NCI-H446 treated with DMSO at 0.1 percent for 48 hours (cell line): ENCODE data around the gene PPARD.
A peak's percentile ranks its signal among the peaks of the same experiment; 100 is the strongest.
"Not testable (repeated sequence)": the region's sequence is repeated elsewhere in the genome, so short reads cannot be mapped to it uniquely, and the experiment has no call there.

Experiments
- DNase-seq: peaks from one replicate; lab custom pipeline; 2025; lab: John Stamatoyannopoulos, UW

The PPARD gene

GRCh38 chr6:35438378-35439065 is 96.2 kb downstream of the PPARD start:
- DNase-seq, result not testable (repeated sequence)

- DNase-seq, result no peak
Measured at GRCh38 chr6:35439308-35439707, 97.0 kb downstream of the PPARD start.

- no peak for DNase-seq
Measured at GRCh38 chr6:35441205-35441604, 98.8 kb downstream of the PPARD start.

GRCh38 chr6:35441642-35442041 is 99.3 kb downstream of the PPARD start:
- no peak for DNase-seq

- no peak for DNase-seq
Measured at GRCh38 chr6:35442693-35443092, 100.3 kb downstream of the PPARD start.

- no peak for DNase-seq
Measured at GRCh38 chr6:35443341-35444030, 101.1 kb downstream of the PPARD start.

- no peak for DNase-seq
Measured at GRCh38 chr6:35445691-35446090, 103.3 kb downstream of the PPARD start.

GRCh38 chr6:35448191-35448590 is 105.8 kb downstream of the PPARD start:
- DNase-seq, result no peak

- DNase-seq, result peak; percentile 63
Measured at GRCh38 chr6:35449287-35449881, 107.0 kb downstream of the PPARD start.

- DNase-seq, result no peak
Measured at GRCh38 chr6:35451354-35452182, 109.2 kb downstream of the PPARD start.

GRCh38 chr6:35452183-35453090 is 110.1 kb downstream of the PPARD start, which contains the start of gene FANCE:
Gene FANCE (plus strand): TSS chr6:35452338. CDS start chr6:35452546, 208 bp downstream.
- DNase-seq, result peak; percentile 74

GRCh38 chr6:35453236-35453635 is 110.9 kb downstream of the PPARD start:
- no peak for DNase-seq

GRCh38 chr6:35454391-35455110 is 112.2 kb downstream of the PPARD start:
- no peak for DNase-seq

GRCh38 chr6:35457907-35458306 is 115.5 kb downstream of the PPARD start:
- no peak for DNase-seq

GRCh38 chr6:35461270-35461669 is 118.9 kb downstream of the PPARD start:
- DNase-seq, result no peak

GRCh38 chr6:35463292-35463691 is 120.9 kb downstream of the PPARD start:
- DNase-seq, result no peak

GRCh38 chr6:35465646-35466045 is 123.3 kb downstream of the PPARD start:
- DNase-seq, result no peak

- peak; percentile 92 for DNase-seq
Measured at GRCh38 chr6:35468181-35468979, 126.0 kb downstream of the PPARD start, which contains the start of gene RPL10A. Gene RPL10A (plus strand): TSS chr6:35468401. CDS start chr6:35468435, 34 bp downstream.

- no peak for DNase-seq
Measured at GRCh38 chr6:35468980-35469750, 126.8 kb downstream of the PPARD start.
